Neuronal stem cell (in vitro differentiated cells): ENCODE measurements around the gene CCSER2.
"Not testable (repeated sequence)": the region's sequence is repeated elsewhere in the genome, so short reads cannot be mapped to it uniquely, and the experiment has no call there.

Experiments used
- DNase-seq: peaks from one replicate; pipeline ENCODE4 v3.0.0-alpha.2; 2013; ENCODE audit warnings: low spot score
- H2AFZ ChIP-seq: one replicate; pipeline ENCODE4 v1.6.1; 2013; ENCODE audit warnings: mild to moderate bottlenecking, low read length, inconsistent platforms
- H2AK5ac ChIP-seq: 2 replicates; pipeline ENCODE4 v1.6.1; 2013; ENCODE audit warnings: low read depth, mild to moderate bottlenecking, inconsistent platforms, low read length, moderate library complexity, mixed read lengths
- H2BK120ac ChIP-seq: 2 replicates; pipeline ENCODE4 v1.6.1; 2013; ENCODE audit warnings: low read depth, mild to moderate bottlenecking, inconsistent platforms, low read length, moderate library complexity, mixed read lengths
- H2BK12ac ChIP-seq: one replicate; pipeline ENCODE4 v1.6.1; 2013; ENCODE audit warnings: low read length, inconsistent platforms
- H2BK15ac ChIP-seq: 2 replicates; pipeline ENCODE4 v1.6.1; 2013; ENCODE audit warnings: mild to moderate bottlenecking, low read length, inconsistent platforms, mixed read lengths
- H2BK5ac ChIP-seq: one replicate; pipeline ENCODE4 v1.6.1; 2013; ENCODE audit warnings: inconsistent platforms, mild to moderate bottlenecking, low read length, moderate library complexity
- H3K14ac ChIP-seq: one replicate; pipeline ENCODE4 v1.6.1; 2013; ENCODE audit warnings: low read length, inconsistent platforms
- H3K18ac ChIP-seq: 2 replicates; pipeline ENCODE4 v1.6.1; 2013; ENCODE audit warnings: low read length, inconsistent platforms
- H3K23ac ChIP-seq: 2 replicates; pipeline ENCODE4 v1.6.1; 2013; ENCODE audit warnings: low read depth, mild to moderate bottlenecking, mixed read lengths, low read length, inconsistent platforms; ENCODE audit not compliant: poor library complexity
- H3K27ac ChIP-seq: replicated peaks from 3 replicates; pipeline ENCODE4 v1.5.1; 2013; ENCODE audit warnings: low read length, inconsistent platforms
- H3K27me3 ChIP-seq, 3 experiments: 2 replicates each; pipeline ENCODE4 v1.6.1; 2013; ENCODE audit warnings: low read length in 3 of 3, mild to moderate bottlenecking in 2 of 3, inconsistent platforms in 1 of 3, low read depth in 1 of 3, mixed read lengths in 1 of 3, moderate library complexity in 1 of 3; ENCODE audit not compliant: control insufficient read depth in 3 of 3, insufficient read depth in 3 of 3
- H3K36me3 ChIP-seq, 2 donors: replicated peaks in 1 of 2; 2 replicates each; pipeline ENCODE4 v1.6.1; 2013; ENCODE audit warnings: low read length in 2 of 2; ENCODE audit not compliant: control insufficient read depth in 2 of 2, insufficient read depth in 2 of 2
- H3K4ac ChIP-seq: 2 replicates; pipeline ENCODE4 v1.6.1; 2013; ENCODE audit warnings: inconsistent platforms, mild to moderate bottlenecking, low read length, moderate library complexity
- H3K4me1 ChIP-seq, 2 donors: 1 replicate in 1 of 2; 2 replicates in 1 of 2; pipeline ENCODE4 v1.6.1; 2013; ENCODE audit warnings: low read length in 2 of 2, low read depth in 1 of 2; ENCODE audit not compliant: control insufficient read depth in 2 of 2, insufficient read depth in 1 of 2
- H3K4me2 ChIP-seq: one replicate; pipeline ENCODE4 v1.6.1; 2013; ENCODE audit warnings: mild to moderate bottlenecking, low read length, inconsistent platforms; ENCODE audit not compliant: insufficient read depth, poor library complexity, severe bottlenecking
- H3K4me3 ChIP-seq, 2 donors: 2 replicates each; pipeline ENCODE4 v1.5.1; 2013; ENCODE audit warnings: low read length in 2 of 2, mild to moderate bottlenecking in 2 of 2, inconsistent platforms in 1 of 2, moderate library complexity in 1 of 2
- H3K79me1 ChIP-seq: one replicate; pipeline ENCODE4 v1.6.1; 2013; ENCODE audit warnings: low read depth, mild to moderate bottlenecking, inconsistent platforms, low read length, moderate library complexity
- H3K9ac ChIP-seq: one replicate; pipeline ENCODE4 v1.6.1; 2013; ENCODE audit warnings: mild to moderate bottlenecking, low read depth, low read length, inconsistent platforms; ENCODE audit not compliant: poor library complexity
- H3K9me3 ChIP-seq, 2 donors: replicated peaks in 1 of 2; 2 replicates each; pipeline versions ENCODE3 to v1.6.1; 2013; ENCODE audit warnings: low read length in 2 of 2, mild to moderate bottlenecking in 2 of 2, inconsistent platforms in 1 of 2, low read depth in 1 of 2, mixed read lengths in 1 of 2, moderate library complexity in 1 of 2; ENCODE audit not compliant: control insufficient read depth in 2 of 2, insufficient read depth in 1 of 2
- H4K8ac ChIP-seq: one replicate; pipeline ENCODE4 v1.6.1; 2013; ENCODE audit warnings: low read depth, mild to moderate bottlenecking, inconsistent platforms, low read length, moderate library complexity
- H4K91ac ChIP-seq: one replicate; pipeline ENCODE4 v1.6.1; 2013; ENCODE audit warnings: low read length, low read depth, mild to moderate bottlenecking, inconsistent platforms; ENCODE audit not compliant: poor library complexity
- WGBS, 2 donors: extraction: QIAGEN DNeasy Blood & Tissue Kit; methylation state at CpG; one replicate each; pipeline ENCODE4 v1.1.7; 2013; ENCODE audit warnings: missing lambda C conversion rate in 2 of 2, mixed read lengths in 1 of 2; ENCODE audit not compliant: insufficient read length in 2 of 2, insufficient replicate concordance in 1 of 2; ENCODE audit errors: extremely low coverage in 2 of 2; 5-methylcytosine and 5-hydroxymethylcytosine counted together

Gene CCSER2

GRCh38 chr10:84524435-84524834 lies 196.0 kb downstream of the CCSER2 start:
- Histone ChIP-seq H3K4me2 (no peak overlapping the region), H2BK15ac (no peak overlapping the region), H3K36me3 (no peaks in the 10 kb centered on the region), H3K79me1 (no peaks in the 10 kb centered on the region), H3K9ac (no peak overlapping the region), H2AK5ac (no peak overlapping the region), H3K23ac (no peak overlapping the region), H3K18ac (no peak overlapping the region), H3K27me3 (no peaks in the 10 kb centered on the region), H2BK12ac (no peak overlapping the region), H2BK5ac (no peak overlapping the region), H3K4me1 (peaks cover 7 to 13% of the 10 kb centered on the region in 2 donors), H3K4ac (no peak overlapping the region), H3K9me3 (peaks cover 0 to 10% of the 10 kb centered on the region in 2 donors), H3K4me3 (no peak overlapping the region), H4K8ac (no peak overlapping the region), H2BK120ac (no peak overlapping the region), H2AFZ (no peak overlapping the region), H3K27ac (no peak overlapping the region), H3K14ac (no peak overlapping the region), H4K91ac (no peak overlapping the region)
- DNase-seq, result no peak

GRCh38 chr10:84525120-84525806 lies 196.9 kb downstream of the CCSER2 start:
- Histone ChIP-seq H3K27me3 (no peaks in the 10 kb centered on the region), H2BK12ac (no peak overlapping the region), H2AK5ac (no peak overlapping the region), H3K18ac (no peak overlapping the region), H3K4me3 (no peak overlapping the region), H2BK120ac (no peak overlapping the region), H3K9me3 (peaks cover 0 to 10% of the 10 kb centered on the region in 2 donors), H3K14ac (no peak overlapping the region), H3K9ac (no peak overlapping the region), H3K4me1 (peaks cover 7 to 13% of the 10 kb centered on the region in 2 donors), H3K4ac (no peak overlapping the region), H3K27ac (peak overlapping the region; percentile 42), H4K8ac (no peak overlapping the region), H2BK15ac (no peak overlapping the region), H4K91ac (no peak overlapping the region), H3K79me1 (no peaks in the 10 kb centered on the region), H3K36me3 (no peaks in the 10 kb centered on the region), H2AFZ (no peak overlapping the region), H2BK5ac (peak overlapping the region; percentile 92), H3K4me2 (no peak overlapping the region), H3K23ac (no peak overlapping the region)
- no peak for DNase-seq
- no CpG with 5 or more reads among the region's 17 CpGs for WGBS, 2 donors

GRCh38 chr10:84525807-84526182 lies 197.4 kb downstream of the CCSER2 start:
- H3K4me2 ChIP-seq, H2BK120ac ChIP-seq, H3K27ac ChIP-seq, H3K4ac ChIP-seq, H3K14ac ChIP-seq, H3K27me3 ChIP-seq, H3K4me3 ChIP-seq, H2AK5ac ChIP-seq, H4K91ac ChIP-seq, H3K18ac ChIP-seq, H3K36me3 ChIP-seq, H3K23ac ChIP-seq, H3K79me1 ChIP-seq, H4K8ac ChIP-seq, H2BK15ac ChIP-seq, H2BK12ac ChIP-seq, H3K9ac ChIP-seq, H2AFZ ChIP-seq, DNase-seq: not testable (repeated sequence)
- Histone ChIP-seq H2BK5ac (peak overlapping the region; percentile 92), H3K9me3 (peaks cover 0 to 10% of the 10 kb centered on the region in 2 donors), H3K4me1 (peaks cover 7 to 13% of the 10 kb centered on the region in 2 donors)
- no CpG with 5 or more reads among the region's 7 CpGs for whole genome bisulfite sequencing, 2 donors

GRCh38 chr10:84527386-84527785 lies 199.0 kb downstream of the CCSER2 start:
- H4K8ac ChIP-seq, H2BK12ac ChIP-seq, H3K14ac ChIP-seq, H3K4me3 ChIP-seq, H3K9ac ChIP-seq, H2BK120ac ChIP-seq, H2AK5ac ChIP-seq, DNase-seq, H2BK5ac ChIP-seq, H3K18ac ChIP-seq, H3K79me1 ChIP-seq, H3K27ac ChIP-seq, H3K23ac ChIP-seq, H3K36me3 ChIP-seq, H3K27me3 ChIP-seq, H4K91ac ChIP-seq, H2AFZ ChIP-seq, H2BK15ac ChIP-seq, H3K4ac ChIP-seq, H3K4me2 ChIP-seq: not testable (repeated sequence)
- WGBS, 2 donors, result no CpG with 5 or more reads among the region's 5 CpGs
- peaks cover 4 to 12% of the 10 kb centered on the region in 2 donors for H3K4me1 ChIP-seq
- H3K9me3 ChIP-seq, result peaks cover 0 to 10% of the 10 kb centered on the region in 2 donors
